Activated naive CD4-positive, alpha-beta T cell treated with anti-CD3 and anti-CD28 coated beads, Interleukin-2, amount 50 U/mL, for 24 hours (primary cell): ENCODE data around the gene FRAT2.

Source experiments
- H3K27ac Mint-ChIP-seq: one replicate; pipeline ENCODE4 v1.8.0; 2021; ENCODE audit warnings: mild to moderate bottlenecking, mixed read lengths
- H3K27me3 Mint-ChIP-seq: one replicate; pipeline ENCODE4 v1.8.0; 2021; ENCODE audit warnings: mixed read lengths
- H3K36me3 Mint-ChIP-seq: one replicate; pipeline ENCODE4 v1.8.0; 2021; ENCODE audit warnings: mixed read lengths
- H3K4me1 Mint-ChIP-seq: one replicate; pipeline ENCODE4 v1.8.0; 2021; ENCODE audit warnings: mixed read lengths
- H3K4me3 Mint-ChIP-seq: one replicate; pipeline ENCODE4 v1.8.0; 2021; ENCODE audit warnings: mild to moderate bottlenecking, mixed read lengths
- H3K9me3 Mint-ChIP-seq: one replicate; pipeline ENCODE4 v1.8.0; 2021; ENCODE audit warnings: mixed read lengths

Gene FRAT2

GRCh38 chr10:97336446-97336845 lies 1.9 kb upstream of the FRAT2 start:
- Mint-ChIP-seq H3K4me1 (peaks cover 37% of the 10 kb centered on the region), H3K27me3 (no peaks in the 10 kb centered on the region), H3K9me3 (no peaks in the 10 kb centered on the region), H3K4me3 (no peak overlapping the region), H3K36me3 (peaks cover 5% of the 10 kb centered on the region), H3K27ac (peak overlapping the region; percentile 4)

- Mint-ChIP-seq H3K4me1 (peaks cover 41% of the 10 kb centered on the region), H3K27ac (peak overlapping the region; percentile 65), H3K36me3 (peaks cover 7% of the 10 kb centered on the region), H3K9me3 (no peaks in the 10 kb centered on the region), H3K4me3 (peak overlapping the region; percentile 57), H3K27me3 (no peaks in the 10 kb centered on the region)
Measured at GRCh38 chr10:97336006-97336405, 1.5 kb upstream of the FRAT2 start.

GRCh38 chr10:97335188-97335619 lies 675 bp upstream of the FRAT2 start:
- peaks cover 7% of the 10 kb centered on the region for H3K36me3 Mint-ChIP-seq
- no peak overlapping the region for H3K27ac Mint-ChIP-seq
- H3K9me3 Mint-ChIP-seq: no peaks in the 10 kb centered on the region
- peaks cover 46% of the 10 kb centered on the region for H3K4me1 Mint-ChIP-seq
- H3K4me3 Mint-ChIP-seq: peak overlapping the region; percentile 49
- H3K27me3 Mint-ChIP-seq: no peaks in the 10 kb centered on the region

- peak overlapping the region; percentile 94 for H3K27ac Mint-ChIP-seq
- no peaks in the 10 kb centered on the region for H3K9me3 Mint-ChIP-seq
- peaks cover 13% of the 10 kb centered on the region for H3K36me3 Mint-ChIP-seq
- H3K4me3 Mint-ChIP-seq: peak overlapping the region; percentile 93
- no peaks in the 10 kb centered on the region for H3K27me3 Mint-ChIP-seq
- peaks cover 59% of the 10 kb centered on the region for H3K4me1 Mint-ChIP-seq
Measured at GRCh38 chr10:97333601-97334369, 744 bp downstream of the FRAT2 start.

GRCh38 chr10:97333351-97333600 lies 1.3 kb downstream of the FRAT2 start:
- Mint-ChIP-seq H3K4me1 (peaks cover 64% of the 10 kb centered on the region), H3K27me3 (no peaks in the 10 kb centered on the region), H3K4me3 (peak overlapping the region; percentile 93), H3K36me3 (peaks cover 13% of the 10 kb centered on the region), H3K27ac (peak overlapping the region; percentile 94), H3K9me3 (no peaks in the 10 kb centered on the region)

GRCh38 chr10:97332591-97333350 lies 1.8 kb downstream of the FRAT2 start:
- Mint-ChIP-seq H3K4me3 (peak overlapping the region; percentile 93), H3K9me3 (no peaks in the 10 kb centered on the region), H3K27ac (peak overlapping the region; percentile 94), H3K27me3 (no peaks in the 10 kb centered on the region), H3K36me3 (peaks cover 15% of the 10 kb centered on the region), H3K4me1 (peaks cover 69% of the 10 kb centered on the region)

- Mint-ChIP-seq H3K4me3 (peak overlapping the region; percentile 59), H3K27ac (peak overlapping the region; percentile 56), H3K9me3 (no peaks in the 10 kb centered on the region), H3K4me1 (peaks cover 79% of the 10 kb centered on the region), H3K36me3 (peaks cover 15% of the 10 kb centered on the region), H3K27me3 (no peaks in the 10 kb centered on the region)
Measured at GRCh38 chr10:97331153-97331703, 3.3 kb downstream of the FRAT2 start.

GRCh38 chr10:97329766-97330165 lies 4.8 kb downstream of the FRAT2 start:
- peaks cover 15% of the 10 kb centered on the region for H3K36me3 Mint-ChIP-seq
- H3K27ac Mint-ChIP-seq: peak overlapping the region; percentile 79
- no peaks in the 10 kb centered on the region for H3K9me3 Mint-ChIP-seq
- no peak overlapping the region for H3K4me3 Mint-ChIP-seq
- no peaks in the 10 kb centered on the region for H3K27me3 Mint-ChIP-seq
- peaks cover 75% of the 10 kb centered on the region for H3K4me1 Mint-ChIP-seq

GRCh38 chr10:97328646-97329453 lies 5.7 kb downstream of the FRAT2 start:
- Mint-ChIP-seq H3K27me3 (no peaks in the 10 kb centered on the region), H3K9me3 (no peaks in the 10 kb centered on the region), H3K36me3 (peaks cover 15% of the 10 kb centered on the region), H3K4me3 (no peak overlapping the region), H3K27ac (peak overlapping the region; percentile 38), H3K4me1 (peaks cover 75% of the 10 kb centered on the region)

- Mint-ChIP-seq H3K9me3 (no peaks in the 10 kb centered on the region), H3K4me1 (peaks cover 64% of the 10 kb centered on the region), H3K36me3 (peaks cover 10% of the 10 kb centered on the region), H3K4me3 (no peak overlapping the region), H3K27ac (peak overlapping the region; percentile 75), H3K27me3 (no peaks in the 10 kb centered on the region)
Measured at GRCh38 chr10:97327348-97328294, 6.9 kb downstream of the FRAT2 start.

- peak overlapping the region; percentile 72 for H3K27ac Mint-ChIP-seq
- H3K36me3 Mint-ChIP-seq: peaks cover 9% of the 10 kb centered on the region
- H3K4me3 Mint-ChIP-seq: no peak overlapping the region
- no peaks in the 10 kb centered on the region for H3K9me3 Mint-ChIP-seq
- peaks cover 60% of the 10 kb centered on the region for H3K4me1 Mint-ChIP-seq
- H3K27me3 Mint-ChIP-seq: no peaks in the 10 kb centered on the region
Measured at GRCh38 chr10:97325754-97326153, 8.8 kb downstream of the FRAT2 start.

- Mint-ChIP-seq H3K36me3 (peaks cover 2% of the 10 kb centered on the region), H3K9me3 (no peaks in the 10 kb centered on the region), H3K27me3 (no peaks in the 10 kb centered on the region), H3K27ac (no peak overlapping the region), H3K4me1 (peaks cover 53% of the 10 kb centered on the region), H3K4me3 (no peak overlapping the region)
Measured at GRCh38 chr10:97323501-97323900, 11.0 kb downstream of the FRAT2 start.

GRCh38 chr10:97321804-97322190 lies 12.7 kb downstream of the FRAT2 start:
- H3K27ac Mint-ChIP-seq: peak overlapping the region; percentile 82
- no peaks in the 10 kb centered on the region for H3K27me3 Mint-ChIP-seq
- peak overlapping the region; percentile 95 for H3K4me3 Mint-ChIP-seq

GRCh38 chr10:97321032-97321803 lies 13.3 kb downstream of the FRAT2 start:
- peak overlapping the region; percentile 35 for H3K27ac Mint-ChIP-seq
- peaks cover 36% of the 10 kb centered on the region for H3K4me1 Mint-ChIP-seq
- H3K4me3 Mint-ChIP-seq: peak overlapping the region; percentile 95
- no peaks in the 10 kb centered on the region for H3K9me3 Mint-ChIP-seq
- no peaks in the 10 kb centered on the region for H3K27me3 Mint-ChIP-seq
- H3K36me3 Mint-ChIP-seq: no peaks in the 10 kb centered on the region

More at GRCh38 chr10:97321804-97322190, 12.7 kb downstream of the FRAT2 start:
- no peaks in the 10 kb centered on the region for H3K9me3 Mint-ChIP-seq
- no peaks in the 10 kb centered on the region for H3K36me3 Mint-ChIP-seq
- H3K4me1 Mint-ChIP-seq: peaks cover 41% of the 10 kb centered on the region
